ENCODE data around the gene ANKRD23.

The ANKRD23 gene

DNA sequence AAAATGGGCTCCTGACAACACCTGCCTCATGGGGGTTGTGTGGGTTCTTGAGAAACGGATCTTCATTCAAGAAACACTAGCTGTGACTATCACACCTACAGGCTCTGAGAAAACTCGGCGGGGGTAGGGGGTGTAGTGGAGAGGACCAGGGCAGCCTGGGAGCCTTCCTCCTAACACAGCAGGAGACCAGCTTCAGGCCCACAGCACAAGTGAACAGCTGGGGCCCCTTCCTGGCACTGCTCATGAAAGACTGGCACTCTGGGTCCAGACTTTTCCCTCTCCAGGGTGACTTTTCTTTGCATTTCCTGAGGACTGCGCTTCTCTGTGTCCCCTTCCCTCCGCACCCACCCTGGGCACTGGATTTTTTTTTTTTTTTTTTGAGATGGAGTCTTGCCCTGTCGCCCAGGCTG, 33.2 kb upstream of the ANKRD23 start:
- no peak for DNase-seq (ENCODE audit: low spot score)

DNA sequence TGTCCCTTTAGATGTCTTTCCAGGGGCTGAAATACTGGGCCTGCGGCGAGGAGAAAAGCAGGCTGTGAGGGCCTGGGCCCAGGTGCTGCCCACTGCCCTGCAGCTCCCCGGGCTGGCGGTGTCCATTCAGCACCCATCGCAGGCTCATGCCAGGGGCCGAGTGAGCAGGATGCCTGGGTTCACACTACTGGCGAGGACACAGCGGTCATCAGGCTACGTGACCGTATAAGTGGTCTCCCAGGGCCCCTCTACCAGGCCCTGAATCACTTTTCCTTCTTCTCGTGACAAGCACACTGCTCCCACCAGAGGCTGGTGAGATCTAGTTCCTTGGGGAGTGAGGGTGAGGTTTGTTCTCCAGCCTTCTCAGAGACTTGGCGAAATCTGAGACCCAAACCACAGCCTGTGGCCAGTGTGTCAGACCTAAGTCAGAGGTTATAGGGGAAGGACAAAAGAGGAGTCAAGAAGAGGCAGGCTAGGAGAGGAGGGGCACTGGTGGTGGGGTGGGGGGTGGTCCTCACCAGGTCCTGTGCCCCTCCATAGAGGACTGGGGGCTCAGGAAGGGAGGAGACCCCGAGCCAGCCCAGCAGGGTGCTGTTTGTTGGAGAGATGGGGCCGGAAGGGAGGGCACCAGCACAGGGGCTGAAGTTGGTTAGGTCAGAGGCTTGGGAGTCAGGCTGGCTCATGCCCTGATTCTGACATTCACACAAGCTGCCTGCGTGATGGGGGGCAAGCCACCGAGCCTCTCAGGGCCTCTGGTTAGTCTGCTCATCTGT, 32.6 kb upstream of the ANKRD23 start:
- DNase-seq (ENCODE audit: low spot score): no peak

DNA sequence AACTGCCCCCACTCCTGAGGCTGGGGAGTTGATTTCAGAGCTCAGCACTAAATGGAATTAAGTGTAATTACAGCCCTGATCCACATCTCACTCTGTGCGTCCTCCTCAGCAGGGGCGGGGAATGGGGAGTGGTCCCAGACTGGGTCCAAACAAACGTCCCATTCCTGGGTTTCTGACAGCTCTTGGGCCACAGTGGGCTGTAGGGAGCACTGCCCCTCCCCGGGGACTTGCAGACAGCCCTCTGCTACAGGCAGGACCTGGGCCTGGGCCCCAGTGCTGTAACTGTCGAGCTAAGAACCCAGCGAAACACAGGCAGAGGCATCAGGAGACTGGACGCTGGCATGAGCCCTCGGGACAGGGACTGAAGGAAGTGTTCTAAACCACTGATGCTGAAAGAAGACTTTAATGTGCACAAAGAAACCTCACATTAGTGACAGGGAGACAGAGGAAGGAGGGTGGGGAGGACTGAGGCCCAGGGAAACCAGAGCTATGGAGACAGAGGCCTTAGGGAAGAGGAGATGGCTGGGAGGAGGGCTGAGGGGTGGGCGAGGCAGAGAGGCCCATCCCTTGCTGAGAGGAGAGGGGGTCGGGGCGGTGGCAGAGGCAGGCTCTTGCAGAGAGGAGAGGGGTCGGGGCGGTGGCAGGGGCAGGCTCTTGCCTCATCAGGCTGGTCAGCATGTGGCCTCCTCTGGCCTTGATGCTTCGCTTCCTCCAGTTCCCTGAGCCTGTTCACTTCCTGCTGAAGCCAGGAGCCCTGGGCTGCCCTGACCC, 31.9 kb upstream of the ANKRD23 start:
- DNase-seq (ENCODE audit: low spot score): no peak

DNA sequence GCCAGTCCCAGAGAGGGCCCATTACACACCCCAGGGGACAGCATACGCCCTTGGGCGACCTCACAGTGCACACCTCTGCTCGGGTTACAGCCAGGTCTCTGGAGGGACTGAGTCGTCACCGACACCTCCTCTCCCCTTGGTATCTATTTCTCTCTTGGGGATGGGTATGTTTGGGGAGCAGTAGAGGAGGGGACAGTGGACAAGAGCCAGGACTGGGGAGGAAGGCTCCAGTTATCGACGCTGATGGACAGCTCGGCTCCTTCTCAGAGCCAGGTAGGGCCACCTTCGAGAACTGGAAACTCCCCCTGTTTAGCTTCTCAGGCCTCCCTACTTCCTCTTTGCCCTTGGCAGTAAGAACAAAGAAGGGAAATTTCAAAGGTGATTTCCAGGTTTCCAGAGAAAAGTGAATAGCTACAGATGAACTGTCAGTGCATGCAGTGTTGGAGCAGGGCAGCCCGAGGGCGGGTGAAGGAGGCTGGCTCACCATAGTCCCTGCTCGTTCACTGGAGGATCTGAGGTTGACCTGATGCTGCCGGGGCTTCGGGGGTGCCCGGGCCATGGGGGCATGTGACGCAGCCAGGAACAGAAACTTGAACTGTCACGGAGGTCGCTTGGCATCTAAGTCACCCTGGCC, 30.5 kb upstream of the ANKRD23 start:
- no peak for DNase-seq (ENCODE audit: low spot score)

DNA sequence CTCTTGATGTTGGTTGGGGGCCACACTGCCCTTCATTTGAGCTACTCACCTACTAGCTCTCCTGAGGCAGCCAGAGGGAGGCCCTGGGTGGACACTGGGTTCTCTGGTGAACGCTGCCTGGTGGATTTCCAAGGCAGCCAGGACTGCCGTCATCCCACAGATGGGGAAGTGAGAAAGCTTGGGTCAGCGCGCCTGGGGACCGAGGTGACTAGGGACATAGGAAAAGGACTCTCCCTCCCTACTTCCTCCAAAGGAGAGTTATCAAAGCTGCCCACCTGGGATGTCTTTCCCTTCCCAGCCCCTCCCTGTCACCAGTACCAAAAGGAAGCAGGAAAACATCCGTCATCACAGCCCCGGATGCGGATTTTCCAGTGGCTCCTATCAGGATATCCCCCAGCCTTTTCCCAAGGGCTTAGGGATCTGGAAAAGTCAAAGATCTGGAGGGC, 29.9 kb upstream of the ANKRD23 start:
- DNase-seq (ENCODE audit: low spot score): no peak

DNA sequence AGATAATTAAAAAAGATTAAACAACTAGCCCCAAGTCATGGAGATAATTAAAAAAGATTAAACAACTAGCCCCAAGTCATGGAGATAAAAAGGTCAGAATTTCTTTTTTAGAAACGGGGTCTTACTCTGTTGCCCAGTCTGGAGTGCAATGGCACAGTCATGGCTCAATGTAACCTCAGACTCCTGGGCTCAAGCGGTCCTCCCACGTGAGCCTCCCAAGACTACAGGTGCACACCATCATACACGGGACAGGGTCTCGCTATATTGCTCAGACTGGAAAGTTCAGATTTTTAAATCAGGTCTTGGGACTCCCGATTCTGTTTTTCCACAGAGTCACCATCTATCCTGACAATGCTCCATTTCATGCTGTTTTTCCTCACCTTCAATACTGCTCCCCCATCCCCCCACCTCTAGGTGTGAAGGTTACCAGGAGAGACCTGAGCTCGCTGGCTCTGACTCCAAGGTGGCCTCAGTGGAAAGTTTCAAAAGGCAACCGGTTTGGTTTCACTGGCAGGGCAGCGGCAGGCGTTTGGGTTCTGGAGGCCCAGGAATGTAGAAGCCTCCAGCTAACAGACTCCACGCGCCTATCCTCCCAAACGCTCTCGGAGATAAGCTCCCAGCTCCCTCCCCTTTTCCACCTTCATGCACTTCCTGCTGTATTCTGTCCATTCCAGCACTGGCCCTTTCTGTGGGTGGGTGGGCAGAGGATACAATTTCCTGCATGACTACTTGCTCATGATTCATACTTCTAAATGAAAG, 28.9 kb upstream of the ANKRD23 start:
- DNase-seq (ENCODE audit: low spot score): no peak

DNA sequence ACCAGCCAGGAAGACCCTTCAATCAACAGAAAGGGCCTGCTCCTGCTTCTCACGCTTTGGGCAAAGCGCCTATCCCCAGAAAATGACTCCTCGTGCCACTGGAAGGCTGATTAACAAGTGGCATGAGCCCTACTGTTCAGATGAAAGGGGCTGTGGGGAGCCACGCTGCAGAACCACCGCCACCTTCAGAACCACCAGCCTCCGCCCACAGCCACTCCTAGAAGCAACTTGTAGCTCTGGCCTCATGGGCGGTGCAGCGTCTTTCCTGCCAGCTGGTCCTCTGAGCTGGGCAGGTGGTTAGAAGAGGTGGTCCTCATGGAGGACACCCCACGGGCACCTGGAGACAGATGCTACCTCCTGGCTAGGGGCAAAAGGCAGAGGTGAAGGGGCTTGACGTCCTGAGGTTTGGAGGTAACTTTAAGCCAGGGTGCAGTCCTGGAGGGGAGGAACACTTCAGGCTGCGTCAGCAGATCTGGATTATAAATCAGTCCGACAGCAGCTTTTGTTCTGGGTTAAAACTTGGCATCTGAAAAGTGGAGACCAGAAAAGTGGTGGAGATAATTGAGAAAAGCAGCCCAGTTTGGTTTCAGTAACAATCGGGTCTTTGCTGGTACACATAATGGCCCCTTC, 26.9 kb upstream of the ANKRD23 start:
- no peak for DNase-seq (ENCODE audit: low spot score)

DNA sequence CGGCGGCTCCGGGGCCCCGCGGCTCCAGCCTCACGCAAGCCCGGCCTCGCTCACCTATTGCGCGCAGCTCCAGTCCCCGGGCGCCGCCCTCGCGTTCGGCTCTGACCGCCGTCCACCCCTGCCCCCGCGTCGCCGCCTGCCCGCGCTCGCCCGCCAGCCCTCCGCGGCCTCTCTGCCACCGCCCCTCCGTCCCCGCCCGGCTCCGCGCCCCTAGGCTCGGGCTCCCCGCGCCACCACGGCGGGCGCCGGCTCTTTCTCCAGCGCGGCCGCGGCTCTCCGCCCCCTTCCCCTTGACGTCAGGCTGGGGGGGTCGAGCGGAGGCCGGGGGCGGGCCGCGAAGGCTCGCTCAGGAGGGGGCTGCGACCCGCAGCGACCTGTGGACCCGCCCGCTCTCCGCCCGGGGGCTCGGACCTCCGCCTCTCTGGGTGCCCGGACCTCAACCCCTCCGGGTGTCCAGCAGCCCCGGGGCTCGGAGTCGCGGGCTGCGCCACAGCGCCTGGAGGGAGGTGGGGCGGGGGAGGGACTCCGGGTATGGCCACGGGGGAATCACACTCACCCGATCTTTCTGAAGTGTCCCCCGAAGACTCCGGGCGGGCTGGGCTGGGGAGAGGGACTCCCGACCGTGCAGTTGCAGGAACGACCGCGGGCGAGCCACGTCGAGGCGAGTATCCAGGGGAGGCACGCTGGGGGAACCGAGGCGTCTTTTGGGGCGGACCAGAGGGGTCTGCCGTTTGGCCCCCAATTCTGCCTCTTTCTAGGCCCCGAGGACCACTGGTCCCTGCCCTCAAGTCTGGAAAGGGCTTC, 26.2 kb upstream of the ANKRD23 start, which contains the start of gene SEMA4C:
SEMA4C (minus strand) TSS at position 259 of the 804 bp plus-strand sequence. CDS start 2,194 bp downstream, outside the sequence.
- no peak for DNase-seq (ENCODE audit: low spot score)

DNA sequence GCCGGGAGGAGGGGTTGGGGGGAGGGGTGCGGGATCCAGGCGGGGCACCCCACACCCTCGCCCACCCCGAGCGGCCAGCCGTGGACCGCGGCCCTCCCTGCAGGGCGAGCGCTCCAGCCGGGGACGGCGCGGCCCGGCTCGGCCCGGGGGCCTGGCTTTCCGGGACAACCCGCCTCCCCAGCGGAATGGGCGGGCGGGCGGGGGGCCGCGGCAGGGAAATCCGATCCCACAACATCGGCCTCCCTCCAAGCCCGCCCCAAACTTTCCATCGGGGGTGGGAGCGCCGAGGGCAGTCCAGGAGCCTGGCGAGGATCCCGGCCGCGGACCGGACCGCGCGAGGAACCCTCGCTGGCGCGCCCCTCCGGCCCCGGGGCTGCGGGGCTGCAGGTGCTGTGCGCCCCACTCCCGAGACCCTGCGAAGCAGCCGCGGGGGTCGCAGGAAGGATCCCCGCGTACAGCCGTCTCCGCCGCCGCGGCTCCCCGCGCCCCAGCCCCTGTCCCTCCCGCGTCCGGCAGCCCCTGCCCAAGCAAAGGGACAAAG, 25.5 kb upstream of the ANKRD23 start:
- peak; percentile 81 for DNase-seq (ENCODE audit: low spot score)

DNA sequence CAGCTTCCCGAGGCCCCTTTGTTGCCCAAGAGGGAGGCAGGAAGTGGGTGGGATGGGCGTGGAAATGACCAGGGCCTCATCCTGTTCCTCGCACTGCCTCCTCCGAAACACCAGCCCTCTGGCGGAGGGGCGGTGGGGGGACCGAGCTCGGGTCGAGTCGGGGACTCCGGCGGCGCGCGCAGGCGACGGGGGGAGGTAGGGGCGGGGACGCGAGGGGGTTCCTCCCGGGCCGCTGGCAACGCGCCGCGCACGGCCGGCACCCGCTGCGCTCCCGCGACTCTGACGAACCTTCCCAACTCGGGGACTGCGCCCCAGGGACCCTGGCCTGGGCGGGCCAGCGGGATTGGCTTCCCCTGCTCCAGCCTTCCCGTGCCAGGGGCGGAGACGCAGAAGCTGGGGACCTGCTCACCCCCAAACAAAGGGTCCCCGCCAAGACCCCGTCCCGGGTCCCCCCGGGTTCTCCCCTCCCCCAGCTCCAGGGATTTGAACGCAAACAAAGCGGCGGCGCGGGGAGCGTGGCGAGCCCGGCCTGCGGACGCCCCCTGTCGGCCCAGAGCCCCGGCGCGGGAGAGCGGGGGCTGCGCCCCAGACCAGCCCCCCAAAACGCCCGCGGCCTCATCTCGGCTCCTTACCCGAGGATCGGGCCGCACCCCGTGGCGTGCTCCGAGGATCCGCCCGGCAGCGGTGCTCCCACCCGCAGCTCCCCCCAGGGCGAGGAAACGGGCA, 24.9 kb upstream of the ANKRD23 start:
- DNase-seq (ENCODE audit: low spot score): peak; percentile 90

DNA sequence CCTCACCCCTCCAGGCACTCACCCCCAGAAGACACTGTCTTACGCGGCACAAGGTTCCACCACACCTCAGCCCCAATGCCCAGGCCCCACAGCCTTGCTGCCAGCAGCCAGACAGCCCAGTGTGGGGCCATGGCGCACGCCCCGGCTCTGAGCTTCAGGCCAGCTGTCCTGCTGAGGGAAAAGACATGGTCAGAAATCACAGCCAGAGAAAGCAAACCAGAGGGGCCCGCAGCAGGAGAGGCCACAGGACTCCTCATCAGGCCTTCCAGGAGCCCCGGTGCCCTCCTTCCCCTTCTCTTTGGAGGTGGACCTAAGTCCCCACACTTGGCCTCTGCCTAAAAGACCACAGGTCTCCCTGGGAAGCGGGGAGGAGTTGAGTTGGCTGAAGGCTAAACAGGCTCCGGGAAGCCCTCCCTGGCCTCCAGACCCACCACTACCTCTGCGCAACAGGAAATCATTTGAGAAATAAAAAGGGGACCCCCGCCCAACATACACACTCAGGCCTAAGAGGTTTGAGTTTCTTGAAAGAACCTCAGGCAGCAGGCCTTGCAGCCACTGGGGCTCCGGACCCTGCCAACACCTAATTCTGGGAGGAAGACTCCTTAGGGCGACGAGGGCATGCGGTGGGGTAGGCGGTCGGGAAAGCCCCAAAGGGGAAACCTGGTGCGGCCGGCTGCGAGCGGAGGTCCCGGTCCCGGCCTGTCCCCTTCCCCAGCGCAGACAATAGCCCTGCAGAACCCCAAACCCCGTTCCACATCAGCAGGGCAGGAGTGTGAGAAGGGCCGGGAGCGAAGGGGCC, 24.1 kb upstream of the ANKRD23 start:
- DNase-seq (ENCODE audit: low spot score): no peak

DNA sequence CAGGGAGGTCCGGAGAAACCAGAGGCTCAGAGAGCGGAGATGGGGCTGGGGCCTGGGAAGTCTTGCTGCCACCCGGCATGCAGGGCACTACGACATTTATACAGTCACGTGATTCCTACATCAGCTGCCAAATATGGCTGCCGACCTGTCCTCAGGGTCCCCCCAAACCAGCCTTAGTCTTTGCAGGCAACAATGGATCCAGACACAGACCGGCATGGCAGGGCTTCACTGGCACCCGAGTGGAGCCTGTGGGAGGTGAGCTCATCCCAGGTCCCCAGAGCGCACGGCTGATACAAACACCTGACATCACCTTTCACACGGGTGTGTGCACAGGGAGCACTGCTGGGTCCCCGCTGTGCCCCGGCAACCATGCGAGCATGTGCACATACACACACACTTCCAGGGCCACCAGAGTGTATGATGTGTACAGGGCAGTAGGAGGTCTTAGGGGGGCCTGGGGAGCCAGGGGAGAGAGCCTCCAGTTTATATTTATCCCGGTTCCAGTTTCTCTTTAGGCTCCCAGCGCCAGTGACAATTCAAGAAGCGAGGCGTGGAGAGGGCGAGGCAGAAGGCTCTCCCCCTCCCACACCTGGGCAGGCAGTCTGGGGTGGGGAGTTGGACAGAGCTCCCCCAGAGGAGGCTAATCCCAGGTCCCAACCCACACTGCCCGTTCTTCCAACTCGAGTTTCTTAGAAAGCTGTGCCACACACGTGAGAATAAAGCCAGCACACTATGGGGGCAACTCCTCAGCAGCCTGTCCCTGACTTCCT, 23.4 kb upstream of the ANKRD23 start:
- DNase-seq (ENCODE audit: low spot score): no peak

DNA sequence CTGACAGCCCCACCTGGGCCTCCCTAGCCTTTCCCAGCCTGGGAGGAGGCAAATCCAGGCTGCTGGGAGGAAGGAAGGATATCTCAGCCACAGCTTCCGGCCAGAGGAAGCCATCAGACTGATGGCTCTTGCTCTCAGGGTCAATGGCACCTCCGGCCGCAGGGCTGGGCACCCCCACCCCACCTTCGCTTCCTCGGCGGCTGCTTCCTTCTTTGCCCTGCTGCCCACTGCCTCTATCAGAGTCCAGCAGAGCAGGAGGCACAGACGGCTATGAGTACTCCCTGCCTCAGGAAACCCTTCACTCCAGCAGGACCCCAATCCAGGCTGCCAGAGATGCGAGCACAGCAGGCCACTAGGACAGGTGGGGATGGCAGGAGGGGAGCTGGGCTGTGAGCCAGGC, 22.8 kb upstream of the ANKRD23 start:
- no peak for DNase-seq (ENCODE audit: low spot score)

DNA sequence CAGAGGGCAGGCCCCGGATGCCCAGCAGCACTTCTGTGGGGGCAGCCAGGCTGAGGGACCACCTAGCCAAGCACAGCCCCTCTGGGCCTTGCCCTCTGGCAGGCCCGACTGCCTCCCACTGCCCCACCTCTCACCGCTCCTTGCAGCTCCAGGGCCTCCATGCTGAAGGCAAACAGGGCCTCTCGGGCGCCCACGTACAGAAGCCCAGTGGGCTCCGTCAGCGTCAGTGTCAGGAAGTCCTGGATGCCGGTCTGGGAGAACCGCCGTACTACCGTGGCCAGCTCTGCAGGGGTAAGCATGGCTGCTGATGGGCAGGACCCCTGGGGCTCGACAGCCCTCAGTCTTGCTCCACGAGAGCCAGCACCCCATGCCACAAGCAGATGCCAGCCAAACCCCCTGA, 22.3 kb upstream of the ANKRD23 start:
- DNase-seq (ENCODE audit: low spot score): no peak

DNA sequence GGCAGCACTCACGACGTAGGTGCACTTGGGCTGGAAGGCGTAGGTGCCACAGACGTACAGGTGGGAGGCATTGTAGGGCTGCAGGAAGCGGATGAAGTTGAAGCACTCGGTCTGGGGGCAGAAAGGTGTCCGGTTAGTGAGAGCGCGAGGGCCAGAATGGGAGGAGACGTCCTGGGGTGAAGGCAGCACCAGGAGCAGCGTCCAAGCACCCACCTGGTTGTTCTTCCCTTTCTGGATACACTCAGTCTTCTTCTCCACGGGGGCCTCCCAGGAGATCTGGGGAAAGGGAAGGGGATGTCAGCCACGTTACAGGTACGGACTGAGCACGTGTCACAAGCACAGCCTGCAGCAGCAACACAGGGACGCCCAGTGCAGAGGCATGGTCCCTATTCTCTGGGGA, 21.8 kb upstream of the ANKRD23 start:
- DNase-seq (ENCODE audit: low spot score): no peak

DNA sequence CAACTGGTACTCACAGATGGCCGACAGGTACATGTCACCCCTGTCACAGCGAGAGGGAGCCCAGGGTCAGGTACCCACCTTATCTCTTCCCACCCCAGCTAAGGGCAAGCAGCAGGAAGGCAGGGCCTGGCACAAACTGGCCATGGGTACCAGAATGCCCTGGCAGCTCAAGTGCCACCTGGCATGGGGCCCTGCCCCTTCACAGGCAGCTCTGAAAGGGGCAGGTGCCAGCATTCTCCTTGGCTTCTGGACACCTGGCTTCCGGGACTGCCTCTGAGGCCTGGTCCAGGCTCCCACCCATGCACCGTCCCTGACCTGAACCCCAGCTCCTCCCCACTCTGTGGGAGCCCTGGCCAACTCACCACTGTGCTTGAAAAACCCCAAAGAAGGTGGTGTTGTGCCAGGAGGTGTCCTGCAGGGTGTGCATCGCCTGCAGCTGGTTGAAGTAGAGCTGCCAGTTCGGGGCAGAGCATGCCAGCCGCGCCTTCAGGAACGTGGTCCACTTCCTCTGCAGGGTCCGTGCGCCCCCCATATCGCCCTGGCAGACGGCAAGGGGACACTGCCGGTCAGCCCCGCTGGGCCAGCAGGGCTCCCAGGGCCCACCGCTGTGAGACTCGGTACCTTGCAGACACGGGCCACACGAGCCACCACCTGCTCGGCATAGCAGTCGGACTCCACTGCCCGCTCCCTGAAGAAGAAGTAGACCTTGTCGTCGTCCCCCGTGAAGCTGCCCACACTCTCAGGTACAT, 20.7 kb upstream of the ANKRD23 start:
- DNase-seq (ENCODE audit: low spot score): no peak

DNA sequence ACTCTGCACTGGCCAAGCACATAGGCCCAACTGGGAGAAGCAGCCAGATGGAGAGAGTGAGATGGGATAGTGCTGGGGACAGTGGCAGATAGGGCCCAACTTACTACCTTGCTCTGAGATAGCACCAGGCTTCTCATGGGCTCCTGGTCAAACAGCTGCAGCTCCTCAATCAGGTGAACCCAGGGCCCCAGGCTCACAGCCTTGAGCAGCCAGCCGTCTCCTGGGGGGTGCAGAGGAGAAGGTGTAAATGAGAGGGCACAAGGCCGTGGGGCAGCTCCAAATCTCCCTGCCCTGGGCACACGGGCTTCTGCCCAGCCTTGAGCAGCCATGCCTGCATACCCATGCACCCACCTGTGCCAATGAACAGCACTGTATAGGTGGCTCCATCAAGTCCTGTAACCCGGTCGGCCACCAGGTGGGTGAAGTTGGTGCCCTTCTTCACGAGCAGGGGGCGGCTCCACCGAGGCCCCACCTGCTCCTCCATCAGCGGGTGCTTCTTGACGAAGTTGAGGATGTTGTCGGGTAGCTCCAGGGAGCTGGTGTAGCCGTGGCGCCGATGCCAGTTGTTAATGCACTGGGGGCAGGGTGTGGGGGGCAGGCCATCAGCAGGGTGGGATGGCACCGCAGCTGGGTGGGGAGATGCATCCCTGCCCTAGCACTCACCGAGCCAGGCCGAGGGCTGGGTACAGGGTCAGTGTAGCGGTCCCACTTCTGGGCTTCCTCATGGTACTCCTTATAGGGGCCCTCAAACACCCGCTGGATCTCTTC, 19.9 kb upstream of the ANKRD23 start:
- no peak for DNase-seq (ENCODE audit: low spot score)
